22Rv1 (cell line): Measurements from ENCODE around the gene ATP13A4.

ENCODE experiments used
- ZFX ChIP-seq: fragments of 450-650 bp; IDR thresholded peaks from 2 replicates; pipeline ENCODE4 v1.6.1; 2017; ENCODE audit warnings: antibody characterized with exemption, borderline replicate concordance
- TF ChIP-seq, protein P1 (sequence below): fragments of 450-650 bp; IDR thresholded peaks from 2 replicates; pipeline ENCODE4 v1.5.1; 2017; ENCODE audit warnings: mild to moderate bottlenecking

DNA sequence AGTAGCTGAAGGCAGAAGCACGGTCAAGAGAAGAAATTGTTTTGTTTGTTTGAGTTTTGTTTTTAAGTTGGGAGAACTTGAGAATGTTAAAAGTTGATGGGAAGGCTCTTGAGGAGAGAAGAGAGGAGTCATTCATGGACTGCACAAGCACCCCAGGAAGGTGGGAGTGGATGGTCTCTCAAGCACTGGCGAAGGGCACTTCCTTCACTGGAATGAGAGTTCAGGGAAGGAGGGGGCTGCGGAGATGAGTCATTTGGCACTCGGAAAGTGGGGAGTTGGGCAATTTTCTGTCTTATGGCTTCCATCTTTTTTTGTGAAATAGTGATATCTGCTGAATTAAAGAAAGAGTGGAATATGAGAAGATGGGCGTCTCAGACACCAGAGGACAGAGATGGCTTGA, 66.0 kb downstream of the ATP13A4 start:
- TF ChIP-seq, protein P1, sequence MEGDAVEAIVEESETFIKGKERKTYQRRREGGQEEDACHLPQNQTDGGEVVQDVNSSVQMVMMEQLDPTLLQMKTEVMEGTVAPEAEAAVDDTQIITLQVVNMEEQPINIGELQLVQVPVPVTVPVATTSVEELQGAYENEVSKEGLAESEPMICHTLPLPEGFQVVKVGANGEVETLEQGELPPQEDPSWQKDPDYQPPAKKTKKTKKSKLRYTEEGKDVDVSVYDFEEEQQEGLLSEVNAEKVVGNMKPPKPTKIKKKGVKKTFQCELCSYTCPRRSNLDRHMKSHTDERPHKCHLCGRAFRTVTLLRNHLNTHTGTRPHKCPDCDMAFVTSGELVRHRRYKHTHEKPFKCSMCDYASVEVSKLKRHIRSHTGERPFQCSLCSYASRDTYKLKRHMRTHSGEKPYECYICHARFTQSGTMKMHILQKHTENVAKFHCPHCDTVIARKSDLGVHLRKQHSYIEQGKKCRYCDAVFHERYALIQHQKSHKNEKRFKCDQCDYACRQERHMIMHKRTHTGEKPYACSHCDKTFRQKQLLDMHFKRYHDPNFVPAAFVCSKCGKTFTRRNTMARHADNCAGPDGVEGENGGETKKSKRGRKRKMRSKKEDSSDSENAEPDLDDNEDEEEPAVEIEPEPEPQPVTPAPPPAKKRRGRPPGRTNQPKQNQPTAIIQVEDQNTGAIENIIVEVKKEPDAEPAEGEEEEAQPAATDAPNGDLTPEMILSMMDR = no peak
- TF ChIP-seq ZFX = no peak
